ENCODE data around the gene CCR5.
A peak's percentile ranks its signal among the peaks of the same experiment; 100 is the strongest.
"Not testable (repeated sequence)": the region's sequence is repeated elsewhere in the genome, so short reads cannot be mapped to it uniquely, and the experiment has no call there.

CCR5 gene

DNA sequence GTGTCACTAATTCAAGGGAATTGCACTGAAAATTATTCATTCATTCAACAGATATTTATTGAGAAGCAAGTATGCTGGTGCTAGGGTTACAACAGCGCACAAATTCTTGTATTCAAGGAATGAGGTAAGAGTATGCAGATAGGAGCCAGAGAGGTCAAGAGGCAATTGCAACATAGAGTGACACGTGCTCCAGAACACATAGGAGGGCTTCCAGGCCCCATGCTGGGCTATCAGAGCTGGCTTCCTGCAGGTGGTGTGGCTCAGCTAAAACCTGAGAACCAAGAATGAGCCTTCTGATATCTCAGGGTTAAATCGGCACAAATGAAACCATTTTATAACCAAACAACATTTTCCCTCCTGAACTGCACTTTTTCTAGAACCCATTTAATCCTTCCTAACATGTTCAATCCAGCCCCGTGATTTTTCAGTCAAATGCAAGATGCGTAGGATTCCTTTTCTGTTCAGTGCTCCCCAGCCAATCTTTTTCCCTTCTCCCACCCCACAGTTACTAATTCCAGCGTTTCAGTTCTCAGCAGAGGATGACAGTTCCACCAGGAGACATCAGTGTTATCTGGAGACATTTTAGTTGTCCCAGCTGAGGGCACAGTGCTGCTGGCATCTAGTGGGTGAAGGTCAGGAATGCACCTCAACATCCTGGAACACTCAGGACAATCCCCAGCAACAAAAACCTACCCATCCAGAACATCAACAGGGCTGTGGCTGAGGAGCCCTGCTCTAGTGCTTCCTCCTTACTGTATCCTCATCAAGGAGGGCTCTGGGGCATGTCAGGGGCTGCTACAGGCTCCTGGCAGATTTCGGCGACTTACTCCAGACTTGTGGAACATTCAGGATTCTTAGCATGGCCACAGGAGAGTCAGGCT is 23.0 kb downstream of the CCR5 start:
- no peaks in the 10 kb centered on the region for H3K4me1 Mint-ChIP-seq
- H3K27ac Mint-ChIP-seq = peak overlapping the region; percentile 32
- no peaks in the 10 kb centered on the region for H3K36me3 Mint-ChIP-seq
- no peaks in the 10 kb centered on the region for H3K9me3 Mint-ChIP-seq
- no peaks in the 10 kb centered on the region for H3K27me3 Mint-ChIP-seq
- no peak overlapping the region for H3K4me3 Mint-ChIP-seq

DNA sequence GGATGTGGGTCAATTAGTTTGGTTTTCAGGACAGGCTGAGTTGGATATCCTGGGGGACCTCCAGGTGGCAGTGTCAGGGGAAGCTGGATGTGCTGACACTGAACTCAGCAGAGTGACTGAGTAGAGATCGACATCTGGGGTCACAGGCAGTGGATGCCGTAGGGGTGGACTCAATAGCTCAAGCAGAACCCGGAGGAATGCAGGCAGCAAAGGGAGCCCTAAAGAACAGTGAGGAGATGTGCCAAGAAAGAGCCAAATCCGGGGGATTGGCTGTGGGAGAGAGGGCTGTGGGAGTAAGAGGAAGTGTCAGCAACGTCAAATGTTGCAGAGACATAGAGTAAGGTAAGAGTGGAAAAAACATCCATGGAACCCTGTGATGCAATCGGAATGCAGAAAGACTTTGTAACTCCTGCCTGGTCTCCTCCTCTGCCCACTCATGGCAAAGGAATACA is 24.5 kb downstream of the CCR5 start:
- H3K4me1 Mint-ChIP-seq = no peaks in the 10 kb centered on the region

DNA sequence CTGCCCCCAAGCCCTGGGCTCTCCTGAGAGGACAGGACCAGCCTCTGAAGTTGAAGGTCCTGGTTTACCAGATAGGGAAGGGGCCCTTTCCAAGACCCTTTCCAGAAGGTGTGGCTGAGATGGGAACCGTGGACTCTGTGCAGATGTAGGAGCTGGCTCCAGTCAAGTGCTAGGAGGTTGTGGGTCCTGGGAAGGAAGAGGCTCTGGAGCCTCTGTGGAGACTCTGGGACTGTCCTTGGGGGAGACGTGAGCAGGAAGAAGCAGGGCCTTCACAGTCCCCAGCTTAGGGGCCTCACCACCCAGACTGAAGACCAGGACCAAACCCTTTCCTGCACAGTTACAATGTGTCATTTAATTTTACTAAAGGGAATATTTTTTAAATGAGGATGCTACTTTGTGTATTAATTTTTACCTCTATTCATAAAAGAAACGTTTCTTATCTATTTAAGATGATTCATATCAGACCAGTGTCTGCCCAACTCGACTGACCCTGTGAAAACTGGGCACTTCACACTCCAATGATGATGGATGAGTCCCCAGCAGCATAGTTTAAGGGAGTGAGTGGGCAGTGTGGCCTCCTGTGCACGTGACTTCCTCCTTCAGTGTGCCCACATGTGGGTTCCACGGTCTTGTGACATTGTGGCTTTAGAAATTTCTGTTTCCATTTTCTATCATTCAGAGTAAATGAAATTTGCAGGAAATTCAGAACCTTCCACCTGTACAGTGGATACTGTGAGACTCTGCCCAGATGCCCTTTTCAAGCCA is 25.2 kb downstream of the CCR5 start:
- H3K27ac Mint-ChIP-seq = no peak overlapping the region

More for the DNA sequence above, 24.5 kb downstream of the CCR5 start:
- Mint-ChIP-seq H3K36me3 (no peaks in the 10 kb centered on the region), H3K4me3 (no peak overlapping the region), H3K27ac (no peak overlapping the region), H3K9me3 (no peaks in the 10 kb centered on the region), H3K27me3 (no peaks in the 10 kb centered on the region)

DNA sequence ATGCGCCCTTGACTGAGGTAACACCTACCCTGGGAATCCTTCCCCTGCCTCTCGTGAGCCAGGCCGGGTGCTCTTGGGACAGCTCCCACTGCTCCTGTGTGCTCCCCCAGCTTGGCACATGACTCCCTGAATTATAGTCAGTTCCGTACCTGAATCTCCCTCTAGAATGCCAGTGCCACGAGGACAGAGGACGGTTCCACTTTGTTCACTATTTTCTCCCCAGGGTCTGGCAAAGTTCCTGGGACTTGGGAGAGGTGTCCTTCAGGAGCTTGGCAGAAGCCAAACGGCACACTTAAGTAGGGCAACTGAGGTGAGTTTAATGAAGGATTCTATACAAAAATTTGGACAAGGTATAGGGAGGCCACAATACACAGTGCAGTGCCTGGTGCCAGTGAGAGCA is 26.4 kb downstream of the CCR5 start:
- H3K4me3 Mint-ChIP-seq = no peak overlapping the region
- H3K27ac Mint-ChIP-seq = no peak overlapping the region
- H3K36me3 Mint-ChIP-seq = no peaks in the 10 kb centered on the region
- no peaks in the 10 kb centered on the region for H3K27me3 Mint-ChIP-seq
- H3K9me3 Mint-ChIP-seq = no peaks in the 10 kb centered on the region
- no peaks in the 10 kb centered on the region for H3K4me1 Mint-ChIP-seq

More for the DNA sequence above, 25.2 kb downstream of the CCR5 start:
- H3K27me3 Mint-ChIP-seq = no peaks in the 10 kb centered on the region
- H3K4me1 Mint-ChIP-seq = no peaks in the 10 kb centered on the region
- H3K9me3 Mint-ChIP-seq = no peaks in the 10 kb centered on the region
- H3K4me3 Mint-ChIP-seq = no peak overlapping the region
- no peaks in the 10 kb centered on the region for H3K36me3 Mint-ChIP-seq

DNA sequence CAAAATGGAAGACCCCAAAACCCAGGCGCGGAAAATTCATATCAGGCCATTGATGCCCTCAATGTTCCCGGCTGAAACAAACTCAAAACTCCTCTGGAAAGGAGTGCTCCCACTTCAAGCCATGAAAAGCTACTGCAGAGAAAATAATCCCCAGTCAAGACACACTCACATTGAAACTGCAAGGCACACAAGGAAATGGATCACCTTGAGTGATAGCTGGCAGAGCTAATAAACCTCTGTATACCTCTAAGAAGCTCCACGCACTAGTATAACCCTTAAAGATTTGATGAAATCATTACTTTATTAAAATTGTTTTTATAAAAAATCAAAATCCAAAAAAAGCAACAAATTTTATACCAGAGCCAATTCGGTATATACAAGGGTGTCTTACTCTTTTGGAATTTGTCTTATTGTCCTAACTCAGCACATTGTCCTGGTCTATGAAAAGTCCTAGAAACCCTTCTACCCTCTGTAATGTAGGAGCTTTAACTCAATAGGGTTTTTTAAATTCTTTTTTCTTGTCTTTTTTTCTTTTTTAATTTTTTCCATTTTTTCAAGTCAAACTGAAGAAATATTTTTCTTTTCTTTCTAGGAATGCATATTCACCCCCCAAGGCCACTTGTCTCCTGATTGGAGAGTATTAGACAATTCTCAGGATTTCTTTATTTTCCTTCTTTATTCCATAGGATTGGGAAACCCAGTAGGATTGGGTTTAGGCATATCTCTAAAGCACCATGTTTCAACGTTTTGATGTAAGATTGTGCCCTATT is 27.6 kb downstream of the CCR5 start:
- no peaks in the 10 kb centered on the region for H3K4me1 Mint-ChIP-seq
- no peaks in the 10 kb centered on the region for H3K9me3 Mint-ChIP-seq
- no peak overlapping the region for H3K4me3 Mint-ChIP-seq
- H3K27ac Mint-ChIP-seq = no peak overlapping the region
- no peaks in the 10 kb centered on the region for H3K36me3 Mint-ChIP-seq
- H3K27me3 Mint-ChIP-seq = no peaks in the 10 kb centered on the region

DNA sequence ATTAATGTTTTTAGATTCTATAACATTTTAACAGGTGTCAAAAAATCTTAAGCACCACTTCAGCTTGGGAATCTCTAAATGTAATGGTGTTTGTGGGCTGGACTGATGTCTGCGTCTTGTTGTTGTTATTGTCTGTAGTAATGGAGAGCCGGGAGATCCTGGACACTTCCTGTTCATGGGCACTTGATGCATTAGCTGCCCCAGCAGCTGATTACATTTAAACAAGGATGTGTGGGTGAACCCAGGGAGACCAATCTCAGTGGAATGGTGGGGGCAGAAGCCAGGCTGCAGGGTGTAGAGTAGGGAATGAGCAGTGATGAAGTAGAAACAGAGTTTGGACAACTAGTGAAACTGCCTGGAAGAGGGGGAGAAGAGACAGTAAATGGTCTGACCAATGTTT is 28.4 kb downstream of the CCR5 start:
- H3K9me3 Mint-ChIP-seq = no peaks in the 10 kb centered on the region
- H3K36me3 Mint-ChIP-seq = no peaks in the 10 kb centered on the region
- no peak overlapping the region for H3K27ac Mint-ChIP-seq
- H3K4me1 Mint-ChIP-seq = no peaks in the 10 kb centered on the region
- H3K27me3 Mint-ChIP-seq = no peaks in the 10 kb centered on the region
- no peak overlapping the region for H3K4me3 Mint-ChIP-seq

DNA sequence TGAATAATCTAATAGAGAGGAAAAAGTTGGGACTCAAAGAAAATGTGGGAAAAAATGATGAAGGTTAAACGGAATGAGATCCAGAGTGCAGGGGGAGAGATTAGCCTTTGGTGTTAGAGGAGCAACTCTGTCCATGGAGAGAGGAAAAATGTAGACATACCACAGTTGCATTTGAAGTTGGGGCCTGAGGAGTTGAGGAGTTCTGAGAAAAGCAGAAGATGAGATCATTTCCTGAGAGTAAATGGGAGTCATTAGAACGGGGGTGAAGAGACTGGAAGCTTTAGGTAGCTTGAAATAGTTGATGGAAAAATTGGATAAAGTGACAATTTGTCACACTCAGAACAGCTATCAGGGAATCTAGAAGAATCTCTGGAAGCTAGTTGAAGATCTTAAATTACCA is 28.8 kb downstream of the CCR5 start:
- H3K27ac Mint-ChIP-seq = no peak overlapping the region
- no peaks in the 10 kb centered on the region for H3K4me1 Mint-ChIP-seq
- H3K27me3 Mint-ChIP-seq = no peaks in the 10 kb centered on the region
- H3K36me3 Mint-ChIP-seq = no peaks in the 10 kb centered on the region
- no peak overlapping the region for H3K4me3 Mint-ChIP-seq
- H3K9me3 Mint-ChIP-seq = no peaks in the 10 kb centered on the region

DNA sequence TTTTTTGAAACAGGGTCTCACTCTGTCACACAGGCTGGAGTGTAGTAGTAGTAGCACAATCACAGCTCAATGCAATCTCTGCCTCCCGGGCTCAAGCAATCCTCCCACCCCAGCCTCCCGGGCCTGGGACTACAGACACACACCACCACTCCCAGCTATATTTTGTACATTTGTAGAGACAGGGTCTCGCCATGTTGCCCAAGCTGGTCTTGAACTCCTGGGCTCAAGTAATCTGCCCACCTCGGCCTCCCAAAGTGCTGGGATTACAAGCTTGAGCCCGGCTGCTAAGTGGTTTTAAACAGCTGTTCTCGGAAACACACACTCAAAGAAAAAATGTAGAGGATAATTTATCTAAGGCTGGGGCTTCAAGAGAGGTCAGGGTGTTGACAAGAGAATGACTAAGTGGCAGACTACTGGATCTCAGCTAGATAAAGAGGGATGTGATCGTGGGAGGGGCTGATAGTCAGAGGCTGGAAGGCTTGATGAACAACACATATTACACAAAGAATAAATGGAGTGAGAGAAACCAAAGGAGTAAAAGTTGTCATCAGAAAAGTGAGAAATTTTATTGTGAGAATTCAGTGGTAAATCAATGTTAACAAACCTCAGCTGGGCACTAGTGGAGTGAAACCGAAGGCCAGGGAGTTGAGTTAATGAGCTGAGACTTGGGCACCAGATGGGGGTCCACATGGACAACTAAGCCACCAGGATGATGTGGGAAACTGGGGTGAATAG is 29.4 kb downstream of the CCR5 start:
- no peak overlapping the region for H3K4me3 Mint-ChIP-seq
- no peaks in the 10 kb centered on the region for H3K9me3 Mint-ChIP-seq
- H3K27me3 Mint-ChIP-seq = no peaks in the 10 kb centered on the region
- no peaks in the 10 kb centered on the region for H3K4me1 Mint-ChIP-seq
- no peak overlapping the region for H3K27ac Mint-ChIP-seq
- no peaks in the 10 kb centered on the region for H3K36me3 Mint-ChIP-seq

DNA sequence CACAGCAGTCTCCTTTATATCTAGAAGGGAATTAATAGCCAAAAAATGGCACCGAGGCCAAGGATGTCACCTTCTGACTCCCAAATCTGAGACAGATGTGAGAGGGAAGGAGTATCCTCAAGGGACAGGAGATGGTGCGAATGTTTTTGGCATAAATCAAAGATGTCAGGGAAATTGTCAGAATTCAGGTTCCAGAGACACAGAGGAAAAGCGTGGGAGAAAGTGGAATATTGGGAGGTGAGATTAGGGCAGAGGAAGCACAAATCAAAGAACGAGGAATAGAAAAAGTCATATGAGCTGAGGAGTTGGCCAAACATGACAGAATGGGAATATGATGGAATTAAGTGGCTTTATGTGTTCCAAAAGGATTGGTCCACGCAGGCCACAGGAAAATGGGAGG is 30.1 kb downstream of the CCR5 start:
- no peaks in the 10 kb centered on the region for H3K9me3 Mint-ChIP-seq
- H3K4me1 Mint-ChIP-seq = no peaks in the 10 kb centered on the region
- no peak overlapping the region for H3K27ac Mint-ChIP-seq
- H3K27me3 Mint-ChIP-seq = no peaks in the 10 kb centered on the region
- H3K36me3 Mint-ChIP-seq = no peaks in the 10 kb centered on the region
- no peak overlapping the region for H3K4me3 Mint-ChIP-seq

DNA sequence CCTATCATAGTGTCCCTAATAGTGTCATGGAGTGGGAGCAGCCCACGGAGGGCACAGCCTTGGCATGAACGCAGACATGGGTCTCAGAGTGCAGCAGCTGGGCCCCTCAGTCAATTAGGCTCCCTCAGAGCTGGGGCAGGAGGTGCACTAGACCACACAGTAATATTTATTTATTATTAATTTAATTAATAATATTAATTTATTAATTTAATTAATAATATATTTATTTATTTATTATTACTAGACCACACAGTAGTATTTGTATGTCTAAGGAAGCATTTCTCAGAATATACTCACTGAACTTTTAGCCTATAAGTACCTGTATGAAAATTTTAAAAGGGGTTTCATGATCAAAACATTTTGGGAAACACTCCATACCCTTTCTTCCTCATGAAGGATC is 30.8 kb downstream of the CCR5 start:
- H3K36me3 Mint-ChIP-seq = no peaks in the 10 kb centered on the region

DNA sequence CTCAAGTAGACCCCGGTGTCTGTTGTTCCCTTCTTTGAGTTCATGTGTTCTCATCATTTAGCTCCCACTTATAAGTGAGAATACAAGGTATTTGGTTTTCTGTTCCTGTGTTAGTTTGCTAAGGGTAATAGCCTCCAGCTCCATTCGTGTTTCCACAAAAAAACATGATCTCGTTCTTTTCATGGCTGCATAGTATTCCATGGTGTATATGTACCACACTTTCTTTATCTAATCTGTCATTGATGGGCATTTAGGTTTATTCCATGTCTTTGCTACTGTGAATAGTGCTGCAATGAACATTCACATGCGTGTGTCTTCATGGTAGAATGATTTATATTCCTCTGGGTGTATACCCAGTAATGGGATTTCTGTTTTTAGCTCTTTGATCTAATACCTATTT is 32.2 kb downstream of the CCR5 start:
- H3K4me3 Mint-ChIP-seq, H3K36me3 Mint-ChIP-seq, H3K27ac Mint-ChIP-seq, H3K27me3 Mint-ChIP-seq, H3K9me3 Mint-ChIP-seq: not testable (repeated sequence)
- H3K4me1 Mint-ChIP-seq = peaks cover 13% of the 10 kb centered on the region

More for the DNA sequence above, 30.8 kb downstream of the CCR5 start:
- no peaks in the 10 kb centered on the region for H3K9me3 Mint-ChIP-seq
- H3K4me3 Mint-ChIP-seq = no peak overlapping the region
- H3K27ac Mint-ChIP-seq = no peak overlapping the region
- H3K27me3 Mint-ChIP-seq = no peaks in the 10 kb centered on the region
- peaks cover under 1% of the 10 kb centered on the region for H3K4me1 Mint-ChIP-seq

DNA sequence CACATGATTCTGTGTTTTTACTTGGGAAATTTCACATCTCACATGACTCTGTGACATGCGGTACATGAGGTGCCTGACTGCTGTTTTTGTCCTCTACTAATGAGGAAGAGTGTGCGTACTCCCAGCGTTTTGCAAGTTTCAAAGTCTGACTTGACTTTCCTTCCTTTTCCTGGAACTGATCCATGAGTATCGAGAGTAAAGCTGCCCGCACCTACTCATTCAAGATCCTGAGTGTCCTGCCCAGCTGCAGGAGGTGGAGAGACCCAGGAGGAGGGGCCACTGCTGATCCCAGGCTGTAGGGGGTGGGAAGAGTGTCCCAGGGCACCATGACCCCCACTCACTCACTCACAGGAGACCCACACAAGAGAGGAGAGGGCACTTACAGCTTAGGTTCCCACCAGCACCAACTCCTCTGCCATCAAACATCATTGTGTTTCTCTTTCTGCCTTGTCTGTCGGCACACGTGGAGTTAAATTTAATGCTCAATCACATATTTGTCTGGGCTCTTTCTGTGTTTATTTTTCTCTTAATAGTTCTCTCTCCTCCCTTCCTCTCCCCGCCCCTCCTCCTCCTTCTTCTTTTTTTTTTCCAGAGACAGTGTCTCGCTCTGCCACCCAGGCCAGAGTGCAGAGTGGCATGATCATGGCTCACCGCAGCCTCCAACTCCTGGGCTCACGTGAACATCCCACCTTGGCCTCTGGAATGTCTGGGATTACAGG is 34.7 kb downstream of the CCR5 start:
- Mint-ChIP-seq H3K9me3 (no peaks in the 10 kb centered on the region), H3K27me3 (no peaks in the 10 kb centered on the region), H3K36me3 (no peaks in the 10 kb centered on the region), H3K27ac (no peak overlapping the region), H3K4me3 (no peak overlapping the region), H3K4me1 (peaks cover 27% of the 10 kb centered on the region)

DNA sequence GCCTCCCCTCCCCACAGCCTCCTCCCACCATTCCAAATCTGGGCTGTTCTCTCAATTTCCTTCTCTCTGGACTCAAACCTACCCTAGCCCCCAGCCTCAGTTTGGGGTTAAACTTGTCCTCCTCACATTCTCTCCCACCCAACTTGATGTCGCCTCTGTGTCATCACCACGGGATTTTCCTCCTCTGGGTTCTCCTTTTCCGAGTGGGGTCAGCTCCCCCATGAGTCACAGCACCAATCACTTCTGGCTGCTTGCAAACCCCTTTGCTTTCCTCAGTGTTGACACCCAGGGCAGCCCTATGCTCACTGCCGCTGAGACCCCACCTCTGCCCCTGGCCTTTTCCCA is 35.7 kb downstream of the CCR5 start:
- peak overlapping the region; percentile 35 for H3K27ac Mint-ChIP-seq
- H3K4me1 Mint-ChIP-seq = peaks cover 27% of the 10 kb centered on the region
- no peaks in the 10 kb centered on the region for H3K27me3 Mint-ChIP-seq
- no peak overlapping the region for H3K4me3 Mint-ChIP-seq
- H3K36me3 Mint-ChIP-seq = no peaks in the 10 kb centered on the region
- no peaks in the 10 kb centered on the region for H3K9me3 Mint-ChIP-seq

DNA sequence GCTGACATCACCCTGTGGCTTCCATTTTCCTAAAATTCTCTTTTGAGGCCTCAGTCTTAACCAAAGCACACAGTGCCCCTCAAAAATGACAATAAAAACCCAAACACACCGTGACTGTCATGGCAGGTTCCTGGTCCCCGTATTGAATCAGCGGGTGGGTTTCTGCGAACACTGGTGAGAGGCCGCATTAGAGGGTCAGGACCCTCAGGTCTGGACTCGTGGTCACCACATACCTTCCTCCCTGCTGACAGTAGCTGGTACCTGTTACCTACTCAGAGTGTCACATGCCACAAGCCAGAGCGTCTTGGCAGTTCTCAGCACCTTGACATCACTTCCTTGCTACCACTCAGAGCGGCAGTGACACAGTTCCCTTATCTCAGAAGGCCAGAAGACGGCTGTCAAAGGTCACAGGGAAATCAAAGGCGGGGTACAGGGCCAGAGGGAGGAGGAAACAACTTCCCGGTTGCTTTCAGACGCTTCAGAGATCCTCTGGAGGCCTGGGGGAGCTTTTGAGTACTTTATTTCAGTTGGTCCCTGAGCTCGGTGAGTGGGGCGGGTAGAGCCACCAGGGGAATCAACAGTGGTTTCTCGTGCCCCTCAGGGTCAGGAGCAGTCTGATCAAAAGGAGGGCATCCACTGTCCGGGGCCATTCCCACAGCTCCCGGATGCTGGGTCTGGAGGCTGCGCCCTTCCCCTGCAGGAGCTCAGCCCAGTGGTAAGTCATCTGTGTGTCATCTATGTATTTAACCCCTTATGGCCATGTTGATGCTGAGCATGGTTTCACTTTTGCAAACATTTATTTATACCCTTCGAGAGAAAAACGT is 36.3 kb downstream of the CCR5 start, which contains the start of the genes CCR5AS and CCRL2:
Gene CCR5AS, minus strand, starts transcription at position 279 of the 824 bp plus-strand sequence.
Gene CCRL2, plus strand, starts transcription at position 472 of the 824 bp plus-strand sequence. CDS start 821 bp downstream, outside the sequence.
- peaks cover 27% of the 10 kb centered on the region for H3K4me1 Mint-ChIP-seq
- no peaks in the 10 kb centered on the region for H3K9me3 Mint-ChIP-seq
- no peaks in the 10 kb centered on the region for H3K36me3 Mint-ChIP-seq
- no peaks in the 10 kb centered on the region for H3K27me3 Mint-ChIP-seq
- peak within 1 kb of the TSS; percentile 35 for H3K27ac Mint-ChIP-seq
- peak within 1 kb of the TSS; percentile 82 for H3K4me3 Mint-ChIP-seq

Data from activated naive CD4-positive, alpha-beta T cell treated with anti-CD3 and anti-CD28 coated beads, Interleukin-2, amount 50 U/mL, for 24 hours (primary cell).